Hepatocyte (in vitro differentiated cells): ENCODE results near the gene ALG12.

Experiments used
- CTCF ChIP-seq: fragments of 200-600 bp; sonication (generic); IDR thresholded peaks from 2 replicates; pipeline ENCODE4 v1.5.1; 2016; ENCODE audit warnings: antibody characterized with exemption, mild to moderate bottlenecking; ENCODE audit not compliant: poor library complexity
- EZH2 ChIP-seq: fragments of 200-600 bp; sonication (generic); IDR thresholded peaks from 2 replicates; pipeline ENCODE4 v1.6.1; 2016; ENCODE audit warnings: antibody characterized with exemption, mild to moderate bottlenecking, borderline replicate concordance

GRCh38 chr22:49913026-49913425, 5.2 kb downstream of the ALG12 start:
- no peak for TF ChIP-seq CTCF
- TF ChIP-seq EZH2, result no peak
